ENCODE results near the gene PEAK1.

DNA sequence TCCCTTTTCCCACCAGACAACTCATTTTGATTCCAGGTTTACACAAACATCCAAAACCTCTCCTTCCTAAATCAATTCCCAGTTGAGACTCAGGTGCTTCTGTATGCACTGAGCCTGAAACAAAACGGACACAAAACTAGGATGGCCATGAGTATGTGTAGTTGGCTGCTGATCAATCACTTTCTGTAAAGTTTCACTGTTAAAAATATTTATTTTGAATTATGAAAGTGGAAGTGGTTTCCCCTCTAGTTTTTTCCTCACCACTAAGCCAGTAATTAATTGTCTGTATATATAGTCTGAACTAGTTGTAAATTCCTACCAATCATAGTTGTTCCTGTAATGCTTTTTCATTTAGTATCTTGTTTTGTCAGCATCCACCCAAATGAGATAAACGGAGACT, 297.3 kb downstream of the PEAK1 start:
- TF ChIP-seq, protein P1, sequence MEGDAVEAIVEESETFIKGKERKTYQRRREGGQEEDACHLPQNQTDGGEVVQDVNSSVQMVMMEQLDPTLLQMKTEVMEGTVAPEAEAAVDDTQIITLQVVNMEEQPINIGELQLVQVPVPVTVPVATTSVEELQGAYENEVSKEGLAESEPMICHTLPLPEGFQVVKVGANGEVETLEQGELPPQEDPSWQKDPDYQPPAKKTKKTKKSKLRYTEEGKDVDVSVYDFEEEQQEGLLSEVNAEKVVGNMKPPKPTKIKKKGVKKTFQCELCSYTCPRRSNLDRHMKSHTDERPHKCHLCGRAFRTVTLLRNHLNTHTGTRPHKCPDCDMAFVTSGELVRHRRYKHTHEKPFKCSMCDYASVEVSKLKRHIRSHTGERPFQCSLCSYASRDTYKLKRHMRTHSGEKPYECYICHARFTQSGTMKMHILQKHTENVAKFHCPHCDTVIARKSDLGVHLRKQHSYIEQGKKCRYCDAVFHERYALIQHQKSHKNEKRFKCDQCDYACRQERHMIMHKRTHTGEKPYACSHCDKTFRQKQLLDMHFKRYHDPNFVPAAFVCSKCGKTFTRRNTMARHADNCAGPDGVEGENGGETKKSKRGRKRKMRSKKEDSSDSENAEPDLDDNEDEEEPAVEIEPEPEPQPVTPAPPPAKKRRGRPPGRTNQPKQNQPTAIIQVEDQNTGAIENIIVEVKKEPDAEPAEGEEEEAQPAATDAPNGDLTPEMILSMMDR (optimal IDR thresholded peaks at IDR 0.05 in 1 of 3, IDR thresholded peaks at IDR 0.05 in 1 of 3, conservative IDR thresholded peaks at IDR 0.05 in 1 of 3; ENCODE audit: extremely low read depth in 1 of 3, insufficient read depth in 2 of 3, low read length in 3 of 3): no peak
- no peak for TF ChIP-seq EZH2 (IDR thresholded peaks at IDR 0.05; ENCODE audit: low read length)

Data from keratinocyte (primary cell).